DND-41 (cell line): ENCODE results near the gene TNIK.

Experiments used
- ATAC-seq: fragments of 200-7000 bp; cut with Tn5 transposase; 3 replicates; pipeline ENCODE4 v1.9.1; 2021; ENCODE audit warnings: low read depth; ENCODE audit not compliant: insufficient read depth
- DNase-seq: peaks from one replicate; pipeline ENCODE4 v3.0.0-alpha.2; 2020
- H2AFZ ChIP-seq: 2 replicates; pipeline ENCODE4 v1.6.0; 2012; ENCODE audit warnings: low read depth, low read length
- H3K27ac ChIP-seq: 2 replicates; pipeline ENCODE4 v1.5.1; 2012; ENCODE audit warnings: low read length, inconsistent platforms
- H3K27me3 ChIP-seq: fragments of 200-600 bp; sonication (generic); 2 replicates; pipeline ENCODE4 v1.6.0; 2012; ENCODE audit warnings: low read length, mild to moderate bottlenecking, inconsistent platforms; ENCODE audit not compliant: insufficient read depth, poor library complexity
- H3K36me3 ChIP-seq: 2 replicates; pipeline ENCODE4 v1.5.1; 2012; ENCODE audit warnings: low read length, inconsistent platforms; ENCODE audit not compliant: insufficient read depth
- H3K4me1 ChIP-seq: 2 replicates; pipeline ENCODE4 v1.5.1; 2012; ENCODE audit warnings: mild to moderate bottlenecking, low read length; ENCODE audit not compliant: insufficient read depth
- H3K4me2 ChIP-seq: 2 replicates; pipeline ENCODE4 v1.6.0; 2012; ENCODE audit warnings: mild to moderate bottlenecking, moderate library complexity, low read length, inconsistent platforms; ENCODE audit not compliant: insufficient read depth
- H3K4me3 ChIP-seq, 2 experiments: fragments of 200-600 bp in 1 of 2; shearing (Covaris generic) in 1 of 2; 2 replicates each; pipeline ENCODE4 v1.5.1; 2012 to 2016; ENCODE audit warnings: inconsistent platforms in 2 of 2, low read length in 2 of 2, mild to moderate bottlenecking in 2 of 2, low read depth in 1 of 2, moderate library complexity in 1 of 2
- H3K79me2 ChIP-seq: 2 replicates; pipeline ENCODE4 v1.6.0; 2012; ENCODE audit warnings: low read length, inconsistent platforms; ENCODE audit not compliant: insufficient read depth
- H3K9ac ChIP-seq: 2 replicates; pipeline ENCODE4 v1.6.0; 2012; ENCODE audit warnings: low read depth, mild to moderate bottlenecking, inconsistent platforms, low read length, moderate library complexity
- H3K9me3 ChIP-seq: 2 replicates; pipeline ENCODE4 v1.5.1; 2012; ENCODE audit warnings: low read length, moderate library complexity, mild to moderate bottlenecking, inconsistent platforms; ENCODE audit not compliant: insufficient read depth, severe bottlenecking
- H4K20me1 ChIP-seq: 2 replicates; pipeline ENCODE4 v1.6.0; 2012; ENCODE audit warnings: low read length; ENCODE audit not compliant: insufficient read depth
- CTCF ChIP-seq: IDR thresholded peaks from 2 replicates; pipeline ENCODE4 v1.5.1; 2012; ENCODE audit warnings: borderline replicate concordance, low read length, moderate library complexity, mild to moderate bottlenecking; ENCODE audit not compliant: poor library complexity, severe bottlenecking; ENCODE audit errors: extremely low read depth
- EZH2 ChIP-seq: IDR thresholded peaks from 3 replicates; pipeline ENCODE4 v1.6.1; 2012; ENCODE audit warnings: borderline replicate concordance, low read depth, mild to moderate bottlenecking, moderate library complexity, low read length, inconsistent platforms; ENCODE audit not compliant: severe bottlenecking

The TNIK gene

DNA sequence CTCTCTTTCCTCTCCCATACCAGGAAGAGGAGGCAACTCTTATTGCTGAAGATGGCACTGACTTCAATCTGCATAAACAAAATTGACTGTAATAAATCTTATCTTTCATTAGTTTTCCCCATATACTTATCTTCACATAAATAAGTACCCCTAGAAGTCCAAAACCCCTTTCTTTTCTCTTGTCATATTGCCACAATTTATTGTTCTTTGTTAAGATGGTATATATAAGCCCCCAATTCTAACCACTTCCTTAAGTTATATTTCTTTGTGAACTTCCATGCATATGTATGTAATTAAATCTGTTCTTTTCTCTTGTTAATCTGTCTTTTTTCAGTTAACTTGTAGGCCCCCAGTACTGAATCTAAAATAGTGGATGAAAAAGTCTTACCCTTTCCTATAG lies 68.8 kb downstream of the TNIK start:
- H3K9ac ChIP-seq: no peak overlapping the region
- TF ChIP-seq CTCF (no peak), EZH2 (no peak)
- no peak overlapping the region for H3K4me3 ChIP-seq
- no peak overlapping the region for H3K4me2 ChIP-seq
- no peak for ATAC-seq
- no peaks in the 10 kb centered on the region for H3K79me2 ChIP-seq
- no peaks in the 10 kb centered on the region for H4K20me1 ChIP-seq
- DNase-seq: no peak
- H3K27ac ChIP-seq: no peak overlapping the region
- no peaks in the 10 kb centered on the region for H3K27me3 ChIP-seq
- H3K36me3 ChIP-seq: no peaks in the 10 kb centered on the region
- H3K9me3 ChIP-seq: no peaks in the 10 kb centered on the region
- no peaks in the 10 kb centered on the region for H3K4me1 ChIP-seq
- no peak overlapping the region for H2AFZ ChIP-seq

DNA sequence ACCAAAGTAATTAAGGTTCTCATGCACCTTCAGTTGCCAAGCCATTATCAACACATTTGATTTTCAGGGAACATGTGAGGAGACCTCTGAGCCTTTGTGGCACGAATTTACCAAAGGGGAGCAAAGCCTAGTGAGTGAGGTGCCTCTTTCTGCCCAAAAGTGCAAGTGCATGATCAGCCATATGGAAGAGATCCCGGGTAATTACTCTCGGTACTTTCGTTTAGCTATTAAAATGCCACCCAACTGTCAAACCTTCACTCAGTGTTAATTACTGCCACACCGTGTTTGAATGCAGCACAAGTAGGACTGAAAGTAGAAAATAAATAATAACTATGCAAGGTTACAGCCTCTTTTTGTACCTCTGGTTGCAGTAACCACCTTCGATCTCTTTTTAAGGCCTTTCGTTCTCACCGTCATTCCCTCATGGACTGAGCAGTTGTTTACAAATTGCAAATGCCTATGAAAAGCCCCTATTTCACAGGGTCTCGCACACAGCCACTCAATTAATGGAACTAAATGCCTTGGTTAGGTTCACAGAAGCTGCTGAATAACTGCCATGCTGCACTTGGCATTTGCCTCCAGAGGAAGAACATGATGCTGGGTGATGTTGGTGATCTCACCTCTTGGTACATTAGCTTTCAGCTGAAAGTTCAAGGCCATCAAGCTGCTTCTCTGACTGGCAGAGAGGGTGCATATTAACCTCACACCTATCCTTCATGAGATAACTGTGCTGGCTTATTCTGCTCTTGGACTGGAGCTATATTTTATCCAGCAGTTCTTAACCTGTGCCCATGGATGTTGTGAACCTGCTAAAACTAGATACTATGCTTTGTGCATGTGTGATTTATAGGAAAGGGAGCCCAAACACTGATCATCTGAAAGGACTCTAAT lies 69.9 kb downstream of the TNIK start:
- Histone ChIP-seq H2AFZ (no peak overlapping the region), H3K4me3 (no peak overlapping the region), H3K4me1 (no peaks in the 10 kb centered on the region), H3K27ac (no peak overlapping the region), H3K4me2 (no peak overlapping the region), H3K27me3 (no peaks in the 10 kb centered on the region), H4K20me1 (no peaks in the 10 kb centered on the region), H3K9me3 (no peaks in the 10 kb centered on the region), H3K79me2 (no peaks in the 10 kb centered on the region), H3K36me3 (no peaks in the 10 kb centered on the region), H3K9ac (no peak overlapping the region)
- DNase-seq (no peak), ATAC-seq (no peak)
- TF ChIP-seq EZH2 (no peak), CTCF (no peak)

- Histone ChIP-seq H3K36me3 (no peaks in the 10 kb centered on the region), H3K4me3 (no peak overlapping the region), H3K27ac (no peak overlapping the region), H3K9me3 (no peaks in the 10 kb centered on the region), H3K27me3 (no peaks in the 10 kb centered on the region), H3K4me1 (no peaks in the 10 kb centered on the region), H3K79me2 (no peaks in the 10 kb centered on the region), H2AFZ (no peak overlapping the region), H3K4me2 (no peak overlapping the region), H4K20me1 (no peaks in the 10 kb centered on the region), H3K9ac (no peak overlapping the region)
- ATAC-seq (no peak), DNase-seq (no peak)
- TF ChIP-seq EZH2 (no peak), CTCF (no peak)
Observed at GRCh38 chr3:171389491-171389890, 70.7 kb downstream of the TNIK start.
